ENCODE results near the gene CBX4.

DNA sequence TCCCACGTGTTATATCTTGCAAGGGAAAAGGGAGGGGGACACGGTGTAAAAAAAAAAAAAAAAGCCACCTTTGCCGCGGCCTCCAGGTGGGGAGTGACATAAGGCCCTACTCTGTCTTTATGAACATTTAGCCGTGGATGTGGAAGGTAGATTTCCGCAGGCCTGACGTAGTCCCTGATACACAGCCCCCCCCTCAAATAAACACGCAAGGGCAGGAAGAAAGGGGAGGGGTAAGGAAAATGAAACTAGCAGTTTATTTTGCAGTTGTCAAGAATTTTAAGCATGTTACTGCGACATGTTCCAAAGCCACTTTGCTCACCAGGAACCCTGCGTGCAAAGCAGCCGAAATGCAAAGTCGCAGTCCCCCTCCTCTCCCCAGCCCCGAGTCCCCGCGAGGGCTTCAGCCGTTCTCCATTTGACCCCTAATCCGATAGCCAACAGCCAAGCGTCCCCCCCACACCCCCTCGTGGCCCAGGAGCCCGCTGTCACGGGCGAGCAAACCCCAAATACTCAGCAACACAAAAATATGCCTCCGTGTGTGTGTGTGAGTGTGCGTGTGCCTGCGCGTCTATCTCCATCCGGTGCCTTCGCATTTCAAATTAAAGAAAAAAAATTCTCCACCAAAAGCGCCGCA, 1.2 kb downstream of the CBX4 start:
- TF ChIP-seq CTCF (IDR thresholded peaks at IDR 0.05; ENCODE audit: insufficient read depth, low read length, poor library complexity, severe bottlenecking) (no peak), EZH2phosphoT487 (conservative IDR thresholded peaks at IDR 0.05; ENCODE audit: low read length) (no peak)

All from SU-DHL-6 (cell line).